GM12874 (cell line): Measurements from ENCODE around the gene DDX21.
A peak's percentile ranks its signal among the peaks of the same experiment; 100 is the strongest.

ENCODE experiments used
- CTCF ChIP-seq: IDR thresholded peaks from 2 replicates; pipeline ENCODE4 v1.5.1; 2011; ENCODE audit warnings: low read depth, mild to moderate bottlenecking, control low read depth, low read length, moderate library complexity; ENCODE audit not compliant: insufficient read depth

The DDX21 gene

GRCh38 chr10:68955832-68956532 lies at the start of gene DDX21:
TSS of gene DDX21 (plus strand) at chr10:68956170. CDS start at chr10:68956226, 56 bp downstream.
- peak; percentile 62 for TF ChIP-seq CTCF

DNA sequence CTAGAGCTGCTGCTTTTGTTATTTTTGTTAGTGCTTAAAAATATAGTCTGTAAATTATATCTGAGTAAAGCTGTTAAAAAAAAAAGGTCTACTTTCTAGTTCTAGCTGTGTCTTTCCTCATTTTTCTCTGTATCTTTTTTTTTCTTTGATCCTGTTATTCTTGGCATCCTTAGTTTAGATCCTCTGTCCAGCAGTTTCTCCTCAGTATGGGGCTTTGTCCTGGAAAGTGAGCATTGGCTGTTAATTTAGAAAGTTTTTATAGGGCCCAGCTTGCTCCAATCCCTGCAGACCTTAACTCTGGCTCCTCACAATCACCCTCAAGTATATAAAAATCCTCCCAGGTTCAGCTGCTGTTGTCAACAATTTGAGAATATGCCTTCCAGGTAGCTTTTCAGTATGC lies 31.4 kb upstream of the DDX21 start:
- no peak for TF ChIP-seq CTCF

GRCh38 chr10:68925489-68925888 lies 30.5 kb upstream of the DDX21 start:
- TF ChIP-seq CTCF = no peak

DNA sequence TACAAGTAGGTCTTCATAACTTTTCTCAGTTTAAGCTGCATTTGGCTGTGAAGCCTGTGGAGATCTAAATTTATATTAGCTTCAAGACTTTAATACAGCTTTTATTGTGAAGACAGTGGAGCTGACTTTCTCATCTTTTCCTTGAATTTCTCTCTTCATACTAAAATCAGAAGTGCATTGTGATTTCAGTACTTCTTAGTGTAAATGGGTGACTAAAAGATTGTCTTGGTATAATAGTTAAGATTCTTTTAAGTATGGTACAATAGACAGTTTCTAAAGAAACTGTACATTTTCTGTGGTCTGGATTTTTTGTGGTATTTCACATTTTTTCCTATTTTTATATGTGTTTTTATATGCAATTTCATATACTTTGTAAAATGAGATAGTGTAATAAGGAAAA lies 21.0 kb upstream of the DDX21 start:
- no peak for TF ChIP-seq CTCF

GRCh38 chr10:68938117-68938516 lies 17.9 kb upstream of the DDX21 start:
- no peak for TF ChIP-seq CTCF

- TF ChIP-seq CTCF = no peak
These were observed 17.1 kb upstream of the DDX21 start for GRCh38 chr10:68938884-68939283.

DNA sequence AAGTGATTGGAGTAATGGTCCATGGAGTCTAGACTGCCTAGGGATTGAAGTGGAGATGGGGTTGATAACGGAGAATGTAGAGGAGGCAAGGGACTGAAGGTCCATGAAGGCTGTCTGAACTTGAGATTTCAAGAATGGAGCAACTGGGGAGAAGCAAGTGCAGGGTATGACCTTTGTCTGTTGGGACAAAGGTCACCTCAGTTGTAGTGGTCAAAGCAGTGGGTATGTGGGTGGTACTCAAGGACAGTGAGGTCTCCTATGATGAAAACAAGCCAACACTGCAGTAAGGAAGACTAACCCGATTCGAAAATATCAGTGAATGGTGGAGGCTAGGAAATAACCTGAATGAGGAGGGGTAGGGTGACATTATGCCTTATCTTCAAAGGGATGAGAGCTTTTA lies 5.4 kb upstream of the DDX21 start:
- TF ChIP-seq CTCF = no peak
